SK-N-SH treated with all-trans-retinoic acid at 6 μM for 48 hours (cell line): Measurements from ENCODE around the gene SYTL3.
"Not testable (repeated sequence)": the region's sequence is repeated elsewhere in the genome, so short reads cannot be mapped to it uniquely, and the experiment has no call there.

Experiments
- ATAC-seq: fragments of 200-7000 bp; cut with Tn5 transposase; 3 replicates; pipeline ENCODE4 v1.9.1; 2020; ENCODE audit warnings: mild to moderate bottlenecking, moderate library complexity
- ARNTL ChIP-seq: fragments of 450-650 bp; formaldehyde crosslinking; IDR thresholded peaks from 2 replicates; pipeline ENCODE4 v1.5.0; 2020; ENCODE audit warnings: low read depth, mild to moderate bottlenecking, moderate library complexity, borderline replicate concordance
- CSDC2 ChIP-seq: fragments of 250-450 bp; sonication (Bioruptor Pico); IDR thresholded peaks from 2 replicates; pipeline ENCODE4 v1.5.0; 2020; ENCODE audit warnings: mild to moderate bottlenecking, moderate library complexity
- GLIS3 ChIP-seq: fragments of 250-450 bp; sonication (Bioruptor Pico); IDR thresholded peaks from 2 replicates; pipeline ENCODE4 v1.5.0; 2020; ENCODE audit warnings: mild to moderate bottlenecking, moderate library complexity
- OSR1 ChIP-seq: fragments of 250-450 bp; sonication (Bioruptor Pico); IDR thresholded peaks from 2 replicates; pipeline ENCODE4 v1.8.0; 2022; ENCODE audit warnings: moderate library complexity, mild to moderate bottlenecking, inconsistent platforms
- PPARA ChIP-seq: fragments of 250-450 bp; sonication (Bioruptor Pico); IDR thresholded peaks from 2 replicates; pipeline ENCODE4 v1.5.0; 2020; ENCODE audit warnings: mild to moderate bottlenecking, borderline replicate concordance
- SNAI2 ChIP-seq: fragments of 250-450 bp; sonication (Bioruptor Pico); IDR thresholded peaks from 2 replicates; pipeline ENCODE4 v1.5.0; 2020; ENCODE audit warnings: mild to moderate bottlenecking, moderate library complexity
- TCF4 ChIP-seq: fragments of 250-450 bp; sonication (Bioruptor Pico); IDR thresholded peaks from 2 replicates; pipeline ENCODE4 v1.8.0; 2021; ENCODE audit warnings: mild to moderate bottlenecking, moderate library complexity, borderline replicate concordance
- TOX ChIP-seq: fragments of 250-450 bp; sonication (Bioruptor Pico); IDR thresholded peaks from 2 replicates; pipeline ENCODE4 v1.8.0; 2021; ENCODE audit warnings: mild to moderate bottlenecking, moderate library complexity, borderline replicate concordance
- ZC3H10 ChIP-seq: fragments of 250-450 bp; sonication (Bioruptor Pico); IDR thresholded peaks from 2 replicates; pipeline ENCODE4 v1.5.1; 2021; ENCODE audit warnings: mild to moderate bottlenecking, moderate library complexity
- ZFP3 ChIP-seq: fragments of 250-450 bp; sonication (Bioruptor Pico); IDR thresholded peaks from 2 replicates; pipeline ENCODE4 v1.5.0; 2020; ENCODE audit warnings: mild to moderate bottlenecking, moderate library complexity
- ZFP30 ChIP-seq: fragments of 450-650 bp; formaldehyde crosslinking; IDR thresholded peaks from 2 replicates; pipeline ENCODE4 v1.5.0; 2022; ENCODE audit warnings: mild to moderate bottlenecking, moderate library complexity
- ZNF565 ChIP-seq: fragments of 450-650 bp; formaldehyde crosslinking; conservative IDR thresholded peaks from 2 replicates; pipeline ENCODE4 v1.5.0; 2020; ENCODE audit warnings: low read depth, mild to moderate bottlenecking, moderate library complexity
- ZNF70 ChIP-seq: fragments of 450-650 bp; formaldehyde crosslinking; IDR thresholded peaks from 2 replicates; pipeline ENCODE4 v1.5.0; 2020; ENCODE audit warnings: mild to moderate bottlenecking, moderate library complexity
- ZNF8 ChIP-seq: fragments of 450-650 bp; formaldehyde crosslinking; IDR thresholded peaks from 2 replicates; pipeline ENCODE4 v1.5.0; 2020; ENCODE audit warnings: mild to moderate bottlenecking, moderate library complexity
- TF ChIP-seq, protein P1 (sequence below): fragments of 250-450 bp; sonication (Bioruptor Pico); IDR thresholded peaks from 2 replicates; pipeline ENCODE4 v1.8.0; 2021; ENCODE audit warnings: low read depth, mild to moderate bottlenecking, moderate library complexity, borderline replicate concordance
- TF ChIP-seq, protein P2 (sequence below): fragments of 250-450 bp; sonication (Bioruptor Pico); IDR thresholded peaks from 2 replicates; pipeline ENCODE4 v1.5.1; 2020; ENCODE audit warnings: low read depth, mild to moderate bottlenecking, moderate library complexity
- TF ChIP-seq, protein P3 (sequence below): fragments of 250-450 bp; sonication (Bioruptor Pico); IDR thresholded peaks from 2 replicates; pipeline ENCODE4 v1.5.1; 2021; ENCODE audit warnings: mild to moderate bottlenecking, moderate library complexity
- TF ChIP-seq, protein P4 (sequence below): fragments of 250-450 bp; sonication (Bioruptor Pico); IDR thresholded peaks from 2 replicates; pipeline ENCODE4 v1.5.0; 2020; ENCODE audit warnings: mild to moderate bottlenecking, moderate library complexity
- TF ChIP-seq, protein P5 (sequence below): fragments of 250-450 bp; sonication (Bioruptor Pico); IDR thresholded peaks from 2 replicates; pipeline ENCODE4 v1.8.0; 2020; ENCODE audit warnings: mild to moderate bottlenecking, moderate library complexity, borderline replicate concordance

The SYTL3 gene

DNA sequence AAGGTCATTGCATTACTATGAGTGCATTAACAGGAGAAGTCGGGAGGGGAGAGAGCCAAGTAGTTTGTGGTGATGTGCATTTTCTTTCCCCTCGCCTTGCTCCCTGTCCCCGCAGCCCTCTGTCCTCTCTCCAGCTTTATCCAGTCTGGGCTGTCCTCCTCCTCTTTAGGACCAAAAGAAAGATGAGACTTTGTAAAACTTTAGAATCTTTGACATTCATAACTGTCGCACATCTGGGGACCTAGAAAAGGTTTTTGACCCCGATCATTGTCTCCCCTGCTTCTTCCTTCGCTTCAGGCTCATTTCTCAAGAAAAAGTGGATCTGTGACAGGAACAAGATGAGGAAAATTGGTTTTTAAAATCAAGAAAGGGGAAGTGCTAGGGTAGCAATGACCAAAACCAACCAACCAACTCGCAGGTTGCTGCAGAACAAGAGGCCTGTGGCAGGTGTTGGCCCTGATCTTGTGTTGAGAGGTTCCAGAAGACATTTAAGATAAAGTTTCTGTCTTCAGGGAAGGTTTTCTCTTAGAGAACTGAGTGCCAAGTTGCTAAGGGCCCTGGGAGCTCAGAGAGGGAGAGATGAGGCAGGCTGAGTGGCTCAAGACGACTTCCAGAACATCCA lies 17.6 kb downstream of the SYTL3 start:
- no peak for ATAC-seq
- TF ChIP-seq PPARA (CRISPR knock-in tag) (no peak), TCF4 (CRISPR knock-in tag) (no peak), ZC3H10 (no peak), ZNF565 (no peak), SNAI2 (CRISPR knock-in tag) (no peak), CSDC2 (CRISPR knock-in tag) (no peak), GLIS3 (CRISPR knock-in tag) (no peak)
- TF ChIP-seq, protein P1, sequence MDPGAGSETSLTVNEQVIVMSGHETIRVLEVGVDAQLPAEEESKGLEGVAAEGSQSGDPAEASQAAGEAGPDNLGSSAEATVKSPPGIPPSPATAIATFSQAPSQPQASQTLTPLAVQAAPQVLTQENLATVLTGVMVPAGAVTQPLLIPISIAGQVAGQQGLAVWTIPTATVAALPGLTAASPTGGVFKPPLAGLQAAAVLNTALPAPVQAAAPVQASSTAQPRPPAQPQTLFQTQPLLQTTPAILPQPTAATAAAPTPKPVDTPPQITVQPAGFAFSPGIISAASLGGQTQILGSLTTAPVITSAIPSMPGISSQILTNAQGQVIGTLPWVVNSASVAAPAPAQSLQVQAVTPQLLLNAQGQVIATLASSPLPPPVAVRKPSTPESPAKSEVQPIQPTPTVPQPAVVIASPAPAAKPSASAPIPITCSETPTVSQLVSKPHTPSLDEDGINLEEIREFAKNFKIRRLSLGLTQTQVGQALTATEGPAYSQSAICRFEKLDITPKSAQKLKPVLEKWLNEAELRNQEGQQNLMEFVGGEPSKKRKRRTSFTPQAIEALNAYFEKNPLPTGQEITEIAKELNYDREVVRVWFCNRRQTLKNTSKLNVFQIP (CRISPR knock-in tag): no peak
- TF ChIP-seq, protein P2, sequence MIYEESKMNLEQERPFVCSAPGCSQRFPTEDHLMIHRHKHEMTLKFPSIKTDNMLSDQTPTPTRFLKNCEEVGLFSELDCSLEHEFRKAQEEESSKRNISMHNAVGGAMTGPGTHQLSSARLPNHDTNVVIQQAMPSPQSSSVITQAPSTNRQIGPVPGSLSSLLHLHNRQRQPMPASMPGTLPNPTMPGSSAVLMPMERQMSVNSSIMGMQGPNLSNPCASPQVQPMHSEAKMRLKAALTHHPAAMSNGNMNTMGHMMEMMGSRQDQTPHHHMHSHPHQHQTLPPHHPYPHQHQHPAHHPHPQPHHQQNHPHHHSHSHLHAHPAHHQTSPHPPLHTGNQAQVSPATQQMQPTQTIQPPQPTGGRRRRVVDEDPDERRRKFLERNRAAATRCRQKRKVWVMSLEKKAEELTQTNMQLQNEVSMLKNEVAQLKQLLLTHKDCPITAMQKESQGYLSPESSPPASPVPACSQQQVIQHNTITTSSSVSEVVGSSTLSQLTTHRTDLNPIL (CRISPR knock-in tag): no peak
- TF ChIP-seq, protein P3, sequence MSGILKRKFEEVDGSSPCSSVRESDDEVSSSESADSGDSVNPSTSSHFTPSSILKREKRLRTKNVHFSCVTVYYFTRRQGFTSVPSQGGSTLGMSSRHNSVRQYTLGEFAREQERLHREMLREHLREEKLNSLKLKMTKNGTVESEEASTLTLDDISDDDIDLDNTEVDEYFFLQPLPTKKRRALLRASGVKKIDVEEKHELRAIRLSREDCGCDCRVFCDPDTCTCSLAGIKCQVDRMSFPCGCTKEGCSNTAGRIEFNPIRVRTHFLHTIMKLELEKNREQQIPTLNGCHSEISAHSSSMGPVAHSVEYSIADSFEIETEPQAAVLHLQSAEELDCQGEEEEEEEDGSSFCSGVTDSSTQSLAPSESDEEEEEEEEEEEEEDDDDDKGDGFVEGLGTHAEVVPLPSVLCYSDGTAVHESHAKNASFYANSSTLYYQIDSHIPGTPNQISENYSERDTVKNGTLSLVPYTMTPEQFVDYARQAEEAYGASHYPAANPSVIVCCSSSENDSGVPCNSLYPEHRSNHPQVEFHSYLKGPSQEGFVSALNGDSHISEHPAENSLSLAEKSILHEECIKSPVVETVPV (CRISPR knock-in tag): no peak

DNA sequence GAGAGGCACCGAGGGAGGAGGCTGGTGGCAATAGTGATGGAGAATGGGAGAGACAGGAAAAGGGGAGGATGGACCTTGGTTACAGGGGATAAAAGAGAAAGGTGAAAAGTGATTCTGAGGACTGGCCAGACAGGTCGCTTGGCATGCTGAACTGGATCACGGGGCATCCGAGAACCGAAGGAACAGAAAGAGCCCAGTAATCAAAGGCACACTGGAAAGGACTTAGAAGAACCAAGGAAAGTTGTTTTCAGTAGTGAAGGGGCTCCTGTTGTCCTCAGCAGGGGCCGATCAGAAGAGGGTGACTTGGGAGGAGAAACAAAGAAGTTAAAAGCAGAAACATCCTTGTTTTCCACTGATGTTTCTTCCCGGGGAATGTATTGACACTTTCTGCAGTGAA lies 18.9 kb downstream of the SYTL3 start:
- TF ChIP-seq ZNF70 (CRISPR knock-in tag): no peak
- no peak for ATAC-seq

DNA sequence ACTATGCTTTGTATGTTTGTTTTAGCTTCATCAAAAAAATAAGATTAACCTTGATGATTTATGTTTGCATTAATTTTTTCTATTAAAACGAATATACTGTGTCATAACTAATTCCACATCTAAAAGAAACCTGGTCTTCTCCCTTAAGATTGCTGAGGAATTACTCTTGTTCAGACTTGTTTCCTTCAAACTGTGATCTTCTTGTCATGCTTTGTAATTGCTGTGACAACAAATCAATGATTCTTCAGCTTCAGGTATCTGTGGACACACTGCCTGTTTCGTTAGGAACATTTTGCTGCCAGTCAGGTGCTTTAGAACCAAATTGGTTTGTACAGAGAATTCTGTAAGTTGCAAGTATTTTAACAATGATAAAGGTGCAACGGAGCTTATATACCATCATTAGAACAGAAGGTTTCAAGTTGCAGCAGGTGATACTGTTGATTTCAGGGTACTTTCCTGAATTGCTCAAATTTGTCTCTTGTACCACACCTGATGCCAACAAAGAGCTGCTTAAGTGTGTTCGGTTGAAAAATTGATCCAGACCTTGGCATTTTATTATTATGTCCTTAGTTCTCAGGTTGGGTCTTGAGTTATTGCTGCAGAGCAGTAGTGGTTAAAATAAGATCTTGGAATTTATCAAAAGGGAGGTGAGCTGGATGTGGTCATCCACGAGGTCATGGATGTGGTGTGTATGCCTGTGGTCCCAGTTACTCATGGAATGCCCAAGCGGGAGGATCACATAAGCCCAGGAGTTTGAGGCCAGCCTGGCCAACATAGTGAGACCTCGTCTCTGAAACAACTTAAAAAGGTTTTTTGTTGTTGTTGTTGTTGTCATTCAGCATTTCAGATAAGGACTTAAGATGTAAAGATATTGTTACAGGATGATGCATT lies 19.5 kb downstream of the SYTL3 start:
- 0 out of 3 replicates have a peak, but pooled peaks have one; percentile 22 for ATAC-seq
- TF ChIP-seq ZNF565: no peak
- TF ChIP-seq CSDC2 (CRISPR knock-in tag): no peak
- no peak for TF ChIP-seq ZNF8
- TF ChIP-seq, protein P2 (CRISPR knock-in tag): no peak
- no peak for TF ChIP-seq ZFP30
- no peak for TF ChIP-seq GLIS3 (CRISPR knock-in tag)
- no peak for TF ChIP-seq OSR1 (CRISPR knock-in tag)
- TF ChIP-seq, protein P4, sequence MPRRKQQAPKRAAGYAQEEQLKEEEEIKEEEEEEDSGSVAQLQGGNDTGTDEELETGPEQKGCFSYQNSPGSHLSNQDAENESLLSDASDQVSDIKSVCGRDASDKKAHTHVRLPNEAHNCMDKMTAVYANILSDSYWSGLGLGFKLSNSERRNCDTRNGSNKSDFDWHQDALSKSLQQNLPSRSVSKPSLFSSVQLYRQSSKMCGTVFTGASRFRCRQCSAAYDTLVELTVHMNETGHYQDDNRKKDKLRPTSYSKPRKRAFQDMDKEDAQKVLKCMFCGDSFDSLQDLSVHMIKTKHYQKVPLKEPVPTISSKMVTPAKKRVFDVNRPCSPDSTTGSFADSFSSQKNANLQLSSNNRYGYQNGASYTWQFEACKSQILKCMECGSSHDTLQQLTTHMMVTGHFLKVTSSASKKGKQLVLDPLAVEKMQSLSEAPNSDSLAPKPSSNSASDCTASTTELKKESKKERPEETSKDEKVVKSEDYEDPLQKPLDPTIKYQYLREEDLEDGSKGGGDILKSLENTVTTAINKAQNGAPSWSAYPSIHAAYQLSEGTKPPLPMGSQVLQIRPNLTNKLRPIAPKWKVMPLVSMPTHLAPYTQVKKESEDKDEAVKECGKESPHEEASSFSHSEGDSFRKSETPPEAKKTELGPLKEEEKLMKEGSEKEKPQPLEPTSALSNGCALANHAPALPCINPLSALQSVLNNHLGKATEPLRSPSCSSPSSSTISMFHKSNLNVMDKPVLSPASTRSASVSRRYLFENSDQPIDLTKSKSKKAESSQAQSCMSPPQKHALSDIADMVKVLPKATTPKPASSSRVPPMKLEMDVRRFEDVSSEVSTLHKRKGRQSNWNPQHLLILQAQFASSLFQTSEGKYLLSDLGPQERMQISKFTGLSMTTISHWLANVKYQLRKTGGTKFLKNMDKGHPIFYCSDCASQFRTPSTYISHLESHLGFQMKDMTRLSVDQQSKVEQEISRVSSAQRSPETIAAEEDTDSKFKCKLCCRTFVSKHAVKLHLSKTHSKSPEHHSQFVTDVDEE (CRISPR knock-in tag): no peak
- TF ChIP-seq, protein P3 (CRISPR knock-in tag): no peak
- TF ChIP-seq TCF4 (CRISPR knock-in tag): no peak
- TF ChIP-seq, protein P5, sequence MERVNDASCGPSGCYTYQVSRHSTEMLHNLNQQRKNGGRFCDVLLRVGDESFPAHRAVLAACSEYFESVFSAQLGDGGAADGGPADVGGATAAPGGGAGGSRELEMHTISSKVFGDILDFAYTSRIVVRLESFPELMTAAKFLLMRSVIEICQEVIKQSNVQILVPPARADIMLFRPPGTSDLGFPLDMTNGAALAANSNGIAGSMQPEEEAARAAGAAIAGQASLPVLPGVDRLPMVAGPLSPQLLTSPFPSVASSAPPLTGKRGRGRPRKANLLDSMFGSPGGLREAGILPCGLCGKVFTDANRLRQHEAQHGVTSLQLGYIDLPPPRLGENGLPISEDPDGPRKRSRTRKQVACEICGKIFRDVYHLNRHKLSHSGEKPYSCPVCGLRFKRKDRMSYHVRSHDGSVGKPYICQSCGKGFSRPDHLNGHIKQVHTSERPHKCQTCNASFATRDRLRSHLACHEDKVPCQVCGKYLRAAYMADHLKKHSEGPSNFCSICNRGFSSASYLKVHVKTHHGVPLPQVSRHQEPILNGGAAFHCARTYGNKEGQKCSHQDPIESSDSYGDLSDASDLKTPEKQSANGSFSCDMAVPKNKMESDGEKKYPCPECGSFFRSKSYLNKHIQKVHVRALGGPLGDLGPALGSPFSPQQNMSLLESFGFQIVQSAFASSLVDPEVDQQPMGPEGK (CRISPR knock-in tag): no peak
- TF ChIP-seq ZFP3 (CRISPR knock-in tag): no peak
- no peak for TF ChIP-seq ARNTL (CRISPR knock-in tag)
- TF ChIP-seq TOX (CRISPR knock-in tag): no peak
- no peak for TF ChIP-seq PPARA (CRISPR knock-in tag)

DNA sequence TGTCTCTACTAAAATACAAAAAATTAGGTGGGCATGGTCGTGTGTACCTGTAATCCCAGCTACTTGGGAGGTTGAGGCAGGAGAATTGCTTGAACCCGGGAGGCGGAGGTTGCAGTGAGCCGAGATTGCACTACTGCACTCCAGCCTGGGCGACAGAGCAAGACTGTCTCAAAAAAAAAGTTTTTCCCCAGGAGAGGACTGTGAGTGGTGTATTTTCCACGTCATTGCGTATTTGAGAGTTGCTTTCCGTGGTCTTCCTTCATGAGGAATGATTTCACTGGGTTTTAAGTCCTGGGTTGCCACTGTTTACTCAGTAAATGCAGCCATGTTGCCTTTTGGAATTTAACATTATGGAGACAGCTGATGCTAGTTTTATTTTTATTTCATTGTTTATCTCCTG lies 22.3 kb downstream of the SYTL3 start:
- not testable (repeated sequence) for ATAC-seq
